ENCODE results near the gene GNAI3.
"Not testable (repeated sequence)": the region's sequence is repeated elsewhere in the genome, so short reads cannot be mapped to it uniquely, and the experiment has no call there.

The GNAI3 gene

DNA sequence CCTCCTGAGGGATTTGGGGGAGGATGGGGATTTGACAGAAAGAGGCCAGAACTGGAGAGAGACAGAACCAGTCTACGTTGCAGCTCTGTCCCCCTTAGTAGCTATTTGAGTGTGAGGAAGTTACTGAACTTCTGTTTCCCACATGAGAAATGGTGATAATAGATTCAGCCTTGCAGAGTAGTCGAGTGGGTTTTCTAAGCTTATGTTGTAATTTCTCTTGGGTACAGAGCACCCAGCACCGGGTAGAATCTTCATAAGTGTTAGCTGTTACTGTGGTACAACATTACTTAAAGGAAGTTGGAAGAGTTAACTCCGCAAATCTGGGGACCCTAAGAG is 112.2 kb downstream of the GNAI3 start:
- H3K9me3 Mint-ChIP-seq, H3K4me1 Mint-ChIP-seq, H3K4me3 Mint-ChIP-seq, H3K27me3 Mint-ChIP-seq, H3K36me3 Mint-ChIP-seq: not testable (repeated sequence)
- peak overlapping the region; percentile 30 for H3K27ac Mint-ChIP-seq

DNA sequence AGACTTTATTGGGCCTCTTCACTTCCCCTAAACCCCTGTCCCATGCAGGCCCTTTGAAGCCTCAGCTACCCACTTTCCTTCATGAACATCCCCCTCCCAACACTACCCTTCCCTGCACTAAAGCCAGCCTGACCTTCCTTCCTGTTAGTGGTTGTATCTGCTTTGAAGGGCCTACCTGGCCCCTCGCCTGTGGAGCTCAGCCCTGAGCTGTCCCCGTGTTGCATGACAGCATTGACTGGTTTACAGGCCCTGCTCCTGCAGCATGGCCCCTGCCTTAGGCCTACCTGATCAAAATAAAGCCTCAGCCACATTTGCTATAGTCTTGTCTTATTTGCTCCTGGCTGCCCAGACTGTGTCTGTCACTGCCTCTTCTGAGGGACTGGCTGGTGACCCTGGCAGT is 113.0 kb downstream of the GNAI3 start:
- Mint-ChIP-seq H3K4me1 (peaks cover 3% of the 10 kb centered on the region), H3K27ac (no peak overlapping the region), H3K36me3 (no peaks in the 10 kb centered on the region), H3K27me3 (no peaks in the 10 kb centered on the region), H3K4me3 (no peak overlapping the region), H3K9me3 (no peaks in the 10 kb centered on the region)

DNA sequence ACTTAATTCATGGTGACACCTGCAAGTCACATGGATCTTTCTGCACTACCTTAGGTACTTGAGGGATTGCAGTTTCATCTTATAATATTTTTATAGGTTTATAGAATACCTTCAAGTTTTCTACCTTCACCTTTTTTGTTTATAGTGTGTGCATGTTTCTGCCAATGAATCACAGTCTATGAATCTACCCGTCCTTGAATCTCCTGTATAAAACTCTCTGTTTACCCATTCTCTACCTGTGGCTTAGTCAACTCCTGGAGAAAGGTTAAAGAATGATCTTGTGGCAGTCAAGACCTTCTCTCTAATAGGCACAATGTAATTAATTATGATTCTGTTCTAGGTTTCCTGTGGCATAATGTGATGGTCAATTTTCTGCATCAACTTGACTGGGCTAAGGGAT is 116.3 kb downstream of the GNAI3 start:
- H3K27ac Mint-ChIP-seq: no peak overlapping the region
- no peaks in the 10 kb centered on the region for H3K27me3 Mint-ChIP-seq
- no peaks in the 10 kb centered on the region for H3K9me3 Mint-ChIP-seq
- peaks cover 19% of the 10 kb centered on the region for H3K4me1 Mint-ChIP-seq
- H3K4me3 Mint-ChIP-seq: no peak overlapping the region
- peaks cover under 1% of the 10 kb centered on the region for H3K36me3 Mint-ChIP-seq

DNA sequence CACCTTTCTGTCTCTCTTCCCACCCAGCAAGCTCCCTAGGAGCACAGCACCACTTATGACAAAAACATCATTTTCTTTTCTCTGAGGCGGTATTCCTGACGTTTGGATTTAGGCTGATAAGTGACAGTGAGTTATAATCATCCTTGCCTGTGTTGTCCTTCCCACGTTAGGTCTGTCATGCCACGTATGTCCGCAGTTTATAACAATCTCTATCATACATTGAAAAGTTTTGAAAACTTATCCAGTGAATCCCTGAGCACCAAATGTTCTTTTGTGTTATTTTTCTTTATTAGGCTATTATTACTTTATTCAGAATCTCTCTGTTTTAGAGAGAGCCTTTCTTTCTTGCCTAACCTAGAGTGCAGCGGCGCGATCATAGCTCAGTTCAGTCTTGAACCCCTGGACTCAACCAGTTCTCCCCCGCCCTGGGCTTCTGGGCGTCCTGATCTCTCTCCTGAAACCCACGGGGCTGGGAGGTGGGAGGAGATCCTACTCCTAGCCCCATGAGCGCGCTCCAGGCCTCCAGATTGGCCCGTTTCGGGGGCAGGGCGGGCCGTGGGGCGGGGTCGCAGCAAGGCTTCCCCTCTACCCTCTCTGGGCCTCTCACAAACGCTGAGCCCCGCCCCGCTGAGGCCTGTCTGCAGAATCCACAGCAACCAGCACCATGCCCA is 119.2 kb downstream of the GNAI3 start, which contains the start of gene GSTM2:
Gene GSTM2 (plus strand): TSS at position 606 of the 671 bp plus-strand sequence. CDS start 59 bp downstream, at position 665.
- H3K36me3 Mint-ChIP-seq: peaks cover 7% of the 10 kb centered on the region

More for the DNA sequence above, 119.2 kb downstream of the GNAI3 start, which contains the start of gene GSTM2:
- H3K27ac Mint-ChIP-seq: peak within 1 kb of the TSS; percentile 76
- no peaks in the 10 kb centered on the region for H3K9me3 Mint-ChIP-seq
- H3K4me1 Mint-ChIP-seq: peaks cover 27% of the 10 kb centered on the region
- H3K27me3 Mint-ChIP-seq: no peaks in the 10 kb centered on the region
- H3K4me3 Mint-ChIP-seq: peak within 1 kb of the TSS; percentile 76

Data from activated naive CD4-positive, alpha-beta T cell treated with anti-CD3 and anti-CD28 coated beads, Interleukin-2, amount 50 U/mL, for 24 hours (primary cell).